Right kidney (tissue), 1 donor: ENCODE results near the gene NCOA3.
"Not testable (repeated sequence)": the region's sequence is repeated elsewhere in the genome, so short reads cannot be mapped to it uniquely, and the experiment has no call there.

ENCODE experiments used
- DNase-seq: peaks from one replicate; pipeline ENCODE4 v3.0.0-alpha.2; 2016

NCOA3 gene

GRCh38 chr20:47540443-47541354 is 39.0 kb downstream of the NCOA3 start:
- no peak for DNase-seq

DNA sequence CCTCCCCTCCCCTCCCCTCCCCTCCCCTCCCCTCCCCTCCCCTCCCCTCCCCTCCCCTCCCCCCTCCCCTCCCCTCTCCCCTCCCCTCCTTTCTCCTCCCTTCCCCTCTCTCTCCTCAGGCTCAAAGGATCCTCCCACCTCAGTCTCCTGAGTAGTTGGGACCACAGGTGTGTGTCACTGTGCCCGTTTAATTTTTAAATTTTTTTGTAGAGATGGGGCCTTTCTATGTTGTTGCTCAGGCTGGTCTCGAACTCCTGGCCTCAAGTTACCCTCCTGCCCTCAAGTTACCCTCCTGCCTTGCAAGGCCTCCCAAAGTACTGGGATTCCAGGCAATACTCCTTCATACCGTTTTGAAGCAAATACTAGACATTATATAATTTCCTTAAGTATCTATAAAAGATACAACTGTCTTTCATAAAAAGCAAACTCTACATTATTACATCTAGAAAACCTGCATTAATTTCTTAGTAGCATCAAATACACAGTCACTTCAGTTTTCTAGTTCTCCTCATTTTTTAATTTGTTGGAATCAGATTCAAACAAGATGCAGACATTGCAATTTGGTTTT is 39.8 kb downstream of the NCOA3 start:
- DNase-seq: no peak

- DNase-seq: no peak
Observed at GRCh38 chr20:47543006-47543431, 41.3 kb downstream of the NCOA3 start.

- DNase-seq: no peak
Observed at GRCh38 chr20:47544240-47544639, 42.6 kb downstream of the NCOA3 start.

GRCh38 chr20:47544852-47545251 is 43.2 kb downstream of the NCOA3 start:
- DNase-seq: no peak

- DNase-seq: no peak
Observed at GRCh38 chr20:47545499-47545898, 43.8 kb downstream of the NCOA3 start.

- no peak for DNase-seq
Observed at GRCh38 chr20:47546184-47547033, 44.7 kb downstream of the NCOA3 start.

DNA sequence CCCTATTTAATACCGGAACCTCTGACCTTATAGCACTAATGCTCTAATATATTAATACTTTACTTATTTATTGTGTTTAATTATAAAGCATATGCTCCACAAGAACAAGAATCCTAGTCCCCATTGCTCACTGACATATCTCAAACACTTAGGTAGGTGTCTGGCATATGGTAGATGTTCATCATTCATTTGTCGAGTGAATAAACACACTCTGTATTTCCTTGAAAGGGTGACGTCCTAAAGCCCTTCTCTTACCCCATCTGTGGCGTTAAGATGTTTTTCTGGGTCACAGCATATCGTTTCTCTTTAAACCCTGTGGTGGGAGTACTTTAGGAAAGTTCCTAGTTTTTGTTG is 45.3 kb downstream of the NCOA3 start:
- no peak for DNase-seq

- DNase-seq: no peak
Observed at GRCh38 chr20:47549671-47550070, 48.0 kb downstream of the NCOA3 start.

DNA sequence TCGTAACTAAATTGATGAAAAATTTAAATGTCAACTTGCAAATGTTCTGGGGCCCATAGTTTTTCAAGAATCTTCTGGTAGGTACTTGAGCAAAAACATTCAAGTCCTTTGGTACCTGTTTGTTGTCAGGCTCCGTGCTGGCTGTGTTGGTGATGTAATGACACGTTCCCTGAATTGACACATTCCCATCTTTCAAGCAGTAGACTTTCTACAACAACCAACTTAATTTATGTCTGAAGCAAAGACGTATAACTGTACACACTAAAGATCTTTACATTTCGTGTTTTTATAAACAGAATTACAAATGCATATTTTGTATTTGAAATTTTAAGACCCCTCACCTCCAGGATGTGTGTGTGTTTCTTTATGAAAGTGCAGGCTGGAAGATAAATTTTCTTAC is 49.5 kb downstream of the NCOA3 start:
- no peak for DNase-seq

DNA sequence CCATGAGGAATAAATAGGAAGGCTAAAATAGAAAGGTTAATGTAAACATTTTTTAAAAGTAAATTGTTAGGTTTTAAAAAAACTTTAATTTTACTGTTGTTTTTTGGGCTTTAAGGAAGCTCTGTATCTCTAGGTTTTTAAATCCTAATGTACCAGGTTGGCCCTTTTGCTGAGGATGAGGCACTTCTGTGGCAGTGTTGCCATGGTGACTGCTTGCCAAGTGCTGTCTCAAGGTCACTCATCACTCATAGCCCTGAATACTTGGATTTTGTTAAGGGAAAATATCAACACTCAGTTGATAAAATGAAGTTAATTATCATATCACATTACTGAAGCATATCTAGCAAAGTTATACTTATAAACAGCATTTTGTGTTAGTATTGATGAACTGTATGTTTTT is 50.2 kb downstream of the NCOA3 start:
- no peak for DNase-seq

DNA sequence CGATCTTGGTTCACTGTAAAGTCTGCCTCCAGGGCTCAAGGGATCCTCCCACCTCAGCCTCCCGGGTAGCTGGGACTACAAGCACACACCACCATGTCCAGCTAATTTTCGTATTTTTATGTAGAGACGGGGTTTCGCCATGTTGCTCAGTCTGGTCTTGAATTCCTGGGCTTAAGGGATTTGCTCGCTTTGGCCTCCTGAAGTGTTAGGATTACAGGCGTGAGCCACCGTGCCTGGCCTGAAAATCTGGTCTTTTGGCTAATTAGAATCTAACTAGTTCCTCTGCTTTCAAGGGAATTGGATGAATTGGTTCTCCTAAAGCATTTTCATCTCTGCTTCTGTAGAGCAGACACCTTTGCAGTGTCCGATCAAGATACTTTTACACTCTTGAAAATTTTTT is 51.3 kb downstream of the NCOA3 start:
- no peak for DNase-seq

GRCh38 chr20:47553594-47554235 is 52.0 kb downstream of the NCOA3 start:
- DNase-seq: not testable (repeated sequence)

DNA sequence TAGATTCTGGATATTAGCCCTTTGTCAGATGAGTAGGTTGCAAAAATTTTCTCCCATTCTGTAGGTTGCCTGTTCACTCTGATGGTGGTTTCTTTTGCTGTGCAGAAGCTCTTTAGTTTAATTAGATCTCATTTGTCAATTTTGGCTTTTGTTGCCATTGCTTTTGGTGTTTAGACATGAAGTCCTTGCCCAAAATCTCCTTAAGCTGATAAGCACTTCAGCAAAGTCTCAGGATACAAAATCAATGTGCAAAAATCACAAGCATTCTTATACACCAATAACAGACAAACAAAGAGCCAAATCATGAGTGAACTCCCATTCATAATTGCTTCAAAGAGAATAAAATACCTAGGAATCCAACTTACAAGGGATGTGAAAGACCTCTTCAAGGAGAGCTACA is 52.6 kb downstream of the NCOA3 start:
- DNase-seq: not testable (repeated sequence)

GRCh38 chr20:47557218-47557617 is 55.5 kb downstream of the NCOA3 start:
- DNase-seq: no peak

DNA sequence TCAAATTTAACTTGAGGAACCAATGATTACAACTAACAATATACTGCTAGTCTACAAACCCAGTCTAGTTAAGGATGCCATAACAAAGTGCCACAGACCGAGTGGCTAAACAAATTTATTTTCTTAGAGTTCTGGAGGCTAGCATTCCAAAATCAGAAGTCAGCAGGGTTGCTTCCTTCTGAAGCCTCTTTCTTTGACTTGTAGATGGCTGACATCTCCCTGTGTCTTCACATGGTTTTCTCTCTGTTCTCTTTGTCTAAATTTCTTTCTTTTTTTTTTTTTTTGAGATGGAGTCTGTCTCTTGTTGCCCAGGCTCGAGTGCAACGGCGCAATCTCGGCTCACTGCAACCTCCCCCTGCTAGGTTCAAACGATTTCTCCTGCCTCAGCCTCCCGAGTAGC is 56.1 kb downstream of the NCOA3 start:
- no peak for DNase-seq

DNA sequence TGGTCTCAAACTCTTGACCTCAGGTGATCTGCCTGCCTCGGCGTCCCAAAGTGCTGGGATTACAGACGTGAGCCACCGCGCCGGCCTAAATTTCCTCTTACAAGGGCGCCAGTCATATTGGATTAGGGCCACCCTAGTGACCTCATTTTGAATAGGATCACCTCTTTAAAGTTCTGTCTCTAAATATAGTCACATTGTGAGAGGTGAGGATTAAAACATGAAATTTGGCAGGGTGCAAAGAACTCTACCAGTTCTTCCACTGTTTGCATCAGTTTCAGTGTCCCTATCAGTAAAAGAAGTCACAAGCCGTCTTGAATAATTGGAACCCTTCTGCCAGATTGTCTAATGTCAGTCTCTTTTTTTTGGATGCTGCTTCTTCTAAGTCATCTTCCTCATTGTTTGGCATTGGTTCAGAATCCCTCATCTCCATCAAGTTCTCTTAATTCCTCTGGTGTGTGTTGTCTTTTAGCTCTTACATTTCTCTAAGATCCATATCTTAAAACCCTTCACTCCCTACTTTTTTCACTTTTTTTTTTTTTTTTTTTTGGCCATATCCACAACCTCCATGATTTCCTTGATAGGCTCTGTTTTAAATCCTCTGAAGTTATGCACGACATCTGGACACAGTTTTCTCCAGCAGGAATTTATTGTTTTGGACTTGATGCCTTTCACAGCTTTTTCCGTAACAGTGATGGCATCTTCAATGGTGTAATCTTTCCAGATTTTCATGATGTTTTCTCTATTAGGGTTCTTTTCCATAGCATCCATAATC is 56.8 kb downstream of the NCOA3 start:
- no peak for DNase-seq

DNA sequence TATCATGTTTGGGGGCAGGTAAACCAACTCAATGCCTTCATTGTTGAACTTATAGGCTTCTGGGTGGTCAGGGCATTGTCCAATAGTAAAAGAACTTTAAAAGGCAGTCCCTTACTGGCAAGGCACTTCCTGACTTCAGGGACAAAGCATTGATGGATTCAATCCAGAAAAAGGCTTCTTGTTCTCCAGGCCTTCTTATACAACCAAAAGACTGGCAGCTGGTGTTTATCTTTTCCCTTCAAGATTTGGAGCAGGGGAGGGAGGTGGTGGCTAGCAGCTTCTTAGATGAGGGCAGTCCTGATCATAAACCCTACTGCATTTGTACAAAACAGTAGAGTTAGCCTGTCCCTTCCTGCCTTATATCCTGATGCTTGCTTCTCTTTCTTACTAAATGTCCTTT is 57.5 kb downstream of the NCOA3 start:
- no peak for DNase-seq

GRCh38 chr20:47561180-47561579 is 59.5 kb downstream of the NCOA3 start:
- DNase-seq: no peak

- no peak for DNase-seq
Observed at GRCh38 chr20:47561603-47562583, 60.2 kb downstream of the NCOA3 start.

- DNase-seq: no peak
Observed at GRCh38 chr20:47566269-47566668, 64.6 kb downstream of the NCOA3 start.
